Aorta (tissue), 5 donors: Measurements from ENCODE around the gene DGCR8. TPM values are rescaled to one million over a fixed set of nuclear protein-coding genes. Genes with fewer than 3 reads are reported as not detected.
"Not testable (repeated sequence)": the region's sequence is repeated elsewhere in the genome, so short reads cannot be mapped to it uniquely, and the experiment has no call there.

Experiments used
- ATAC-seq: fragments of 200-7000 bp; cut with Tn5 transposase; one replicate; pipeline ENCODE4 v1.9.1; 2022; ENCODE audit warnings: moderate library complexity; ENCODE audit not compliant: low FRiP score
- DNase-seq, 2 donors: peaks; one replicate each; pipeline ENCODE4 v3.0.0-alpha.2; 2020
- H3K27ac ChIP-seq, 2 donors: one replicate each; pipeline ENCODE4 v1.5.1; 2013; ENCODE audit warnings: low read length in 2 of 2, mild to moderate bottlenecking in 2 of 2, moderate library complexity in 2 of 2, control low read depth in 1 of 2, inconsistent platforms in 1 of 2, low read depth in 1 of 2
- H3K27me3 ChIP-seq, 2 donors: one replicate each; pipeline ENCODE4 v1.6.1; 2013; ENCODE audit warnings: control low read depth in 1 of 2, low read length in 1 of 2, mild to moderate bottlenecking in 1 of 2, moderate library complexity in 1 of 2; ENCODE audit not compliant: insufficient read depth in 2 of 2, control insufficient read depth in 1 of 2
- H3K36me3 ChIP-seq, 2 donors: one replicate each; pipeline ENCODE4 v1.6.1; 2013; ENCODE audit warnings: control low read depth in 1 of 2, low read length in 1 of 2, mild to moderate bottlenecking in 1 of 2; ENCODE audit not compliant: insufficient read depth in 2 of 2, control insufficient read depth in 1 of 2
- H3K4me1 ChIP-seq, 2 donors: one replicate each; pipeline ENCODE4 v1.6.1; 2013; ENCODE audit warnings: low read length in 2 of 2, control low read depth in 1 of 2, mild to moderate bottlenecking in 1 of 2, moderate library complexity in 1 of 2; ENCODE audit not compliant: insufficient read depth in 2 of 2, control insufficient read depth in 1 of 2
- H3K4me3 ChIP-seq, 2 donors: one replicate each; pipeline ENCODE4 v1.5.1; 2013; ENCODE audit warnings: low read length in 2 of 2, control low read depth in 1 of 2, mild to moderate bottlenecking in 1 of 2
- H3K9me3 ChIP-seq: one replicate; pipeline ENCODE4 v1.6.1; 2013; ENCODE audit warnings: mild to moderate bottlenecking, low read length; ENCODE audit not compliant: control insufficient read depth
- WGBS, 2 donors: extraction: QIAGEN DNeasy Blood & Tissue Kit; methylation state at CpG; one replicate each; pipeline ENCODE4 v1.1.7; 2013; 5-methylcytosine and 5-hydroxymethylcytosine counted together
- intact Hi-C, 2 donors: fragments of 100-400 bp; cut with DNase I; formaldehyde crosslinking; loops; one replicate each; pipeline versions ENCODE4 v1.14.2 to v1.15.0; 2022
- polyA plus RNA-seq, 2 donors: library from polyadenylated mRNA; stranded (reverse); fragments of 200-250 nt; gene quantifications; one replicate each; pipeline ENCODE4 v1.2.3, GENCODE V29; 2013
- total RNA-seq, 2 donors: library from RNA; stranded (reverse); fragmentation: NEBNext Ultra II Directional; extraction: Animal tissue kit (Norgen Biotek cat#: 25700); gene quantifications; one replicate each; pipeline ENCODE4 v1.2.1, GENCODE V29; 2021
- donor health status: healthy with polysubstance abuse.
- donor health status: Bipolar disorder and iron deficiency.
- donor health status: DM: no; HTN: no; CAD: no.
- donor health status: DM: no; HTN: no; CAD: no.
- donor health status: DM: yes; HTN: yes; CAD: no.

DGCR8 gene
- total and polyA plus RNA-seq, 4 donors = 5.5 to 43.9 (median 27.2) TPM

DNA sequence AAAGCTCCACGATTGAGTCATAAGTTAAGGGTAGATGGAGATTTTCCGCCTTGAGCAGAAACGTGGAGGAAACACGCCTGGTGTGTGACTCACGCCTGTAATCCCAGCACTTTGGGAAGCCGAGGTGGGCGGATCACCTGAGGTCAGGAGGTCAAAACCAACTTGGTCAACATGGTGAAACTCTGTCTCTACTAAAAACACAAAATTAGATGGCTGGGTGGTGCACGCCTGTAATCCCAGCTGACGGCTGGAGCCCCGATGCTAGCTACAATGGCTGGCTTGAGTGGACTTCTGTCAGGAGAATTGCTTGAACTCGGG, 17.3 kb upstream of the DGCR8 start:
- ATAC-seq = no peak
- Histone ChIP-seq H3K36me3 (peaks cover 0 to 6% of the 10 kb centered on the region in 2 donors), H3K9me3 (no peaks in the 10 kb centered on the region), H3K4me1 (no peaks in the 10 kb centered on the region), H3K4me3 (no peak overlapping the region), H3K27me3 (no peaks in the 10 kb centered on the region), H3K27ac (no peak overlapping the region)
- WGBS, 2 donors = 86% methylated on average over 11 of the region's 11 CpGs
- intact Hi-C loops = no loop called here
- no peak for DNase-seq

DNA sequence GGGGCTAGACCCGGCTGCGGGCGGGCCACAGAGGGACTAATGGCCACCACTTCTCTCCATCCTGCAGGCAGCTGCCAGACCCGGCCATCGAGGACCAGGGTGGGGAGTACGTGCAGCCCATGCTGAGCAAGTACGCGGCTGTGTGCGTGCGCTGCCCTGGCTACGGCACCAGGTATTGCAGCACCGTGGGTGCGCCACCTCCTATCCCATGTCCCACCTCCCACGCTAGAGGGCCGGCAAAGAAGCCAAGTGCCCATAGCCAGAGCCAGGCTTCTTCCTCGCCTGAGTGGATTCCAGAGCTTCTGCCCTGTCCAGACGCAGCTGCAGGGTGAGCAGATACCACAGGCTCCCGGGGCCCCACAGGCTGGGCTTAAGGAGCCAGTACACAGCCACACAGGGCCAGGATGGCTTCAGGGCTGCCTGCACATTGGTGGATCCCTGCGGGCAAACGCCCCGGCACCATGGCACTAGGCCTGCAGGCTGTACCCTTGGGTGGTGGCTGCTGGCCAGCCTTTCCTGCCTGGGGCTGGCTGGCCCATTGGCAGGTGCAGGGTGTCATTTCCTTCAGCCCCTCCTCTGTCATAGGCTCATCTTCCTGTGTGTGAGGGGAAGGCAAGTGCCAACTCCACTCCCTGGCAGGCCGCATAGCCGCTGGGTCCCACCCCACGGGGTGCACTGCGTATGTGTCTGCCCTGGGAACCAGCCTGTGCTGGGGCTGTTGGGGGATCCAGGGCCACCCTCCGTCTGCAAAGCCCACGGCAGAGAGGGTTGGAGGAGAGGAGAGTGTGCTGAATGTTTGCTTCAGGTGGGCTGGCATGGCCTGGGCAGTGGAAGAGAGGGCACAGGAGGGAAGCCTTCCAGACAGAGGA, 16.5 kb upstream of the DGCR8 start:
- WGBS, 2 donors = 92 to 95% methylated on average over 25 to 27 of the region's 27 CpGs
- intact Hi-C loops = no loop called here
- Histone ChIP-seq H3K9me3 (no peaks in the 10 kb centered on the region), H3K4me3 (no peak overlapping the region), H3K27me3 (no peaks in the 10 kb centered on the region), H3K36me3 (peaks cover 0 to 6% of the 10 kb centered on the region in 2 donors), H3K4me1 (no peaks in the 10 kb centered on the region), H3K27ac (no peak overlapping the region)
- peak; percentile 27 to 63 for DNase-seq
- peak; percentile 20 for ATAC-seq

- no peak overlapping the region for H3K27ac ChIP-seq
- no peak overlapping the region for H3K4me3 ChIP-seq
- WGBS, 2 donors = 74 to 90% methylated on average over 3 of the region's 3 CpGs
- H3K4me1 ChIP-seq = no peaks in the 10 kb centered on the region
- DNase-seq = no peak
- H3K27me3 ChIP-seq = no peaks in the 10 kb centered on the region
- H3K36me3 ChIP-seq = peaks cover 0 to 6% of the 10 kb centered on the region in 2 donors
- no peaks in the 10 kb centered on the region for H3K9me3 ChIP-seq
- intact Hi-C loops = no loop called here
- ATAC-seq = no peak
Measured at GRCh38 chr22:20064140-20064480, 15.9 kb upstream of the DGCR8 start.

GRCh38 chr22:20064545-20065262, 15.3 kb upstream of the DGCR8 start:
- DNase-seq = peak in 1 of 2 donors; percentile 22
- 87 to 89% methylated on average over 18 of the region's 18 CpGs for WGBS, 2 donors
- H3K36me3 ChIP-seq = peaks cover 0 to 6% of the 10 kb centered on the region in 2 donors

GRCh38 chr22:20065896-20066616, 14.0 kb upstream of the DGCR8 start:
- Histone ChIP-seq H3K9me3 (no peaks in the 10 kb centered on the region), H3K4me3 (no peak overlapping the region), H3K36me3 (peaks cover 0 to 6% of the 10 kb centered on the region in 2 donors), H3K27ac (no peak overlapping the region), H3K4me1 (no peaks in the 10 kb centered on the region), H3K27me3 (no peaks in the 10 kb centered on the region)
- 83 to 86% methylated on average over 14 of the region's 14 CpGs for whole genome bisulfite sequencing, 2 donors
- ATAC-seq (no peak), DNase-seq (peak; percentile 34 to 68)
- intact Hi-C loops = no loop called here

More at GRCh38 chr22:20064545-20065262, 15.3 kb upstream of the DGCR8 start:
- H3K4me1 ChIP-seq = no peaks in the 10 kb centered on the region
- H3K27ac ChIP-seq = no peak overlapping the region
- intact Hi-C loops = no loop called here
- no peaks in the 10 kb centered on the region for H3K27me3 ChIP-seq
- no peak for ATAC-seq
- no peak overlapping the region for H3K4me3 ChIP-seq
- no peaks in the 10 kb centered on the region for H3K9me3 ChIP-seq

- ATAC-seq (no peak), DNase-seq (peak in 1 of 2 donors; percentile 41)
- intact Hi-C loops = no loop called here
- Histone ChIP-seq H3K27ac (no peak overlapping the region), H3K4me3 (no peak overlapping the region), H3K36me3 (peaks cover 0 to 6% of the 10 kb centered on the region in 2 donors), H3K9me3 (no peaks in the 10 kb centered on the region), H3K27me3 (no peaks in the 10 kb centered on the region), H3K4me1 (no peaks in the 10 kb centered on the region)
- WGBS, 2 donors = 87 to 92% methylated on average over 11 of the region's 11 CpGs
Measured at GRCh38 chr22:20066617-20067383, 13.2 kb upstream of the DGCR8 start.

DNA sequence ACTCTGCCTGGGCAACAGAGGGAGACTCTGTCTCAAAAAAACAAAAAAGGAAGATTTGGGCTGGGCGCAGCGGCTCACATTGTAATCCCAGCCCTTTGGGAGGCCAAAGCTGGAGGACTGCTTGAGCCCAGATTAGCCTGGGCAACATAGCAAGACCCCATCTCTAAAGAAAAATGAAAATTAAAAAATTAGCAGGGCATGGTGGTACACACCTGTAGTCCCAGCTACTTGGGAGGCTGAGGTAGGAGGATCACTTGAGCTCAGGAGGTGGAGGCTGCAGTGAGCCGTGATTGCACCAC, 12.7 kb upstream of the DGCR8 start:
- H3K27me3 ChIP-seq, ATAC-seq, H3K27ac ChIP-seq, H3K4me1 ChIP-seq, DNase-seq, H3K4me3 ChIP-seq, intact Hi-C loops, H3K36me3 ChIP-seq, H3K9me3 ChIP-seq: not testable (repeated sequence)
- 97% methylated on average over 3 of the region's 3 CpGs for WGBS, 2 donors

DNA sequence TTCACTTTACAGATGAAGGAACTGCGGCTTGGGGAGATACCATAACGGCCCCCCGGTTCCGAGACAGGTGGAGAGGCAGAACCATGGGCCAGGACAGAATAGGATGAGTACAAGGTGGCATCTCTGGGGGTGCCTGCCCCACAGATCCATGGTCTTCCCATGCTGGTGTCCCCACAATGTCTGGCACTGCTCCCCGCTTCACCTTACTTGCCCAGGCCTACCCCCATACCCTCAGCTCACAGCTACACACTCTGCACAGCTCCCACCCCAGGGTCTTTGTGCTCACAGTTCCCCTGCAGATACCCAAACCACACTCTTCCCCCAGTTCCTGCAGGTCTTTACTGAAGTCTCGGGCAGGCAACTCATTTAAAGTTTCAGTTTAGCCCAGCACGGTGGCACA, 11.4 kb upstream of the DGCR8 start:
- peaks cover 0 to 6% of the 10 kb centered on the region in 2 donors for H3K36me3 ChIP-seq
- intact Hi-C loops = no loop called here
- no peaks in the 10 kb centered on the region for H3K27me3 ChIP-seq
- DNase-seq (peak; percentile 25 to 49), ATAC-seq (no peak)
- no peaks in the 10 kb centered on the region for H3K4me1 ChIP-seq
- 94 to 96% methylated on average over 7 of the region's 7 CpGs for WGBS, 2 donors
- no peak overlapping the region for H3K4me3 ChIP-seq
- no peak overlapping the region for H3K27ac ChIP-seq
- H3K9me3 ChIP-seq = no peaks in the 10 kb centered on the region
